ENCODE results near the gene SPON1.
"Not testable (repeated sequence)": the region's sequence is repeated elsewhere in the genome, so short reads cannot be mapped to it uniquely, and the experiment has no call there.

SPON1 gene

GRCh38 chr11:13962562-13963168 lies at the start of gene SPON1:
TSS of gene SPON1 (plus strand) at chr11:13962723. CDS start at chr11:13962905, 182 bp downstream.
- peak; percentile 17 to 19 for DNase-seq

- no peak for DNase-seq
Measured at GRCh38 chr11:13917264-13917663, 45.3 kb upstream of the SPON1 start.

- DNase-seq = no peak
Measured at GRCh38 chr11:13917904-13918303, 44.6 kb upstream of the SPON1 start.

- no peak for DNase-seq
Measured at GRCh38 chr11:13920756-13921155, 41.8 kb upstream of the SPON1 start.

- DNase-seq = no peak
Measured at GRCh38 chr11:13921545-13921944, 41.0 kb upstream of the SPON1 start.

DNA sequence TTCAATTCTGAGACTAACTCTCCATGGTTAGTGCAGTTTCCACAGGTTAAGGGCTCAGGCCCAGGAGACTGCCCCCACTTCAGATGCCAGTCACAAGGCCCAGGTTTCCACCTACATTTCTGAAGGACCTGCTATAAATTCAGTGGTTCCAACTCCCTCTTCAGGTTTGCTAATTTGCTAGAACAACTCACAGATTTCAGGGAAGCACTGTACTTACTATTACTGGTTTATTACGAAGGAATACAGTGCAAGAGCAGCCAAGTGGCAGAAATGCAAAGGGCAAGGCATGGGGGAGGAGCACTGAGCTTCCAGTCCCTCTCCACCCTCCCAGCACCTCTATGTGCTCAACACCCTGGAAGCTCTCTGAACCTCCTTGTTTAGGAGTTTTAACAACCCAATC lies 39.3 kb upstream of the SPON1 start:
- no peak for DNase-seq

DNA sequence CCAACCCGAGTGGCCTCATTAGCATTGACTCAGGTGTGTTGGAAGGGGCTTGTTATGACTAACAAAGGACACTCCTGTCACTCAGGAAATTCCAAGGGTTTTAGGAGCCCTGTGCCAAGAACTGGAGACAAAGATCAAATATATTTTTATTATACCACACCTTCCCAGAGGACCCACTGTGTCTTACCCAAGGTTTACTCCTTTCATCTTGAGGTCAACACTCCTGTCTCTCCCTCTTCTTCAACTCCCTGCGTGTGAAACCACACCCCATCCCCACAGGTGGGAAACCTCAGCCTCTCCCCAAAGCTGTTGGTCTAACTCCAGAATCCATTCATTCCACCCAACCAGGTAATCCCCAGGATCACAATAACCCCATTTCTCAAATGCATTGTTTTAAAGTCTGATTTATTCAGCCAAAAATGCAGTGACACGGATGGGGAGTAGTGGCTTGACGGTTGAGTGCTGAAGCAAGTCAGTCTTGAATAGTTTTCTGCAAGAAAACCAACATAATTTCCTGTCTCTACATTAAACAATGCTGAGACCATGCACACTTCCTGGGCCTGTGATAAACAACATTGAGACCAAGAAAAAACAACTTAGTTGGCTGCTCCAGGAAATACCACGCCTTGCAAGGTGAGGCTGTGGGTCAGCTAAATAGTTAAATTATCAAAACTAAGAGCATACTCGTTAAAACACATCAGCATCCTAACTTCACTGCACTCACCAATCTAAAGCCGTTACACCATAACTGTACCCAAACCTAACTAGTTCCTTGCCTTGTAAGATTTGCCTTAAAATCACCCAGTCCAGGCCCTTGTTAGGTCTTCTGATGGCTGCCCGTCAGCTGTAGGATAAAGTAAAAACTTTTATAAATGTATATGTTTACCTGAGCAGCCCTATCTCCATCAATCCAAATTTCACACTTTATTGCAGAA lies 38.5 kb upstream of the SPON1 start:
- DNase-seq = peak in 1 of 2 donors; percentile 32

GRCh38 chr11:13924801-13925327 lies 37.7 kb upstream of the SPON1 start:
- no peak for DNase-seq

- not testable (repeated sequence) for DNase-seq
Measured at GRCh38 chr11:13926366-13926765, 36.2 kb upstream of the SPON1 start.

GRCh38 chr11:13926981-13927380 lies 35.5 kb upstream of the SPON1 start:
- DNase-seq = no peak

- DNase-seq = no peak
Measured at GRCh38 chr11:13927481-13927880, 35.0 kb upstream of the SPON1 start.

DNA sequence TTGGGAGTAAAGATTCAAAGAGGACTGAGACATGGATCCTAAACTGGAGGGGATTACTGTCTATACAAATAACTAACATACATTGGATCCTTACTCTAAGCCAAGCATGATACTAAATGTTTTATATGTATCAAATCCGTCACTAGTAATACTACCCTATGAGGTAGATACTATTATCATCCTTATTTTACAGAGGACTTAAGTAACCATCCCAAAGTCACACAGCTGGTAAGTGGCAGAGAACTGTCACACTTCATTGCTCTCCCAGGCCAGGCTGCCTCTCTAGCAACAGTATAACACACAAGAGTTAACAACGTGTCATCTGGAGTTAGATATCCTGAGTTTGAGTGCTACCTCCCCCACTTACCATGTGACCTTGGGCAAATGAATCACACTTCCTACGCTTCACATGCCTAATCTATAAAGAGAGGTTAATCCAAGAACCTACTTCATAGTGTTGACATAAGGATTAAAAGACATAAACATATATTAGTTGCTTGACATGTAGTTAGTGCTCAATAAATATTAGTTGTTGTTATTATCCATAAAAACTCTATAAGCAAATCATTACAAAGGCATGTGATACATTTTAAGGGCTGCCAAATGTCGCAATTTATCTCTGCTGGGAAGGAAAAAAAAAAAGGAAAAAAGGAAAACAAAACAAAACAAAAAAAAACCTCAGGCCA lies 33.8 kb upstream of the SPON1 start:
- DNase-seq = no peak

DNA sequence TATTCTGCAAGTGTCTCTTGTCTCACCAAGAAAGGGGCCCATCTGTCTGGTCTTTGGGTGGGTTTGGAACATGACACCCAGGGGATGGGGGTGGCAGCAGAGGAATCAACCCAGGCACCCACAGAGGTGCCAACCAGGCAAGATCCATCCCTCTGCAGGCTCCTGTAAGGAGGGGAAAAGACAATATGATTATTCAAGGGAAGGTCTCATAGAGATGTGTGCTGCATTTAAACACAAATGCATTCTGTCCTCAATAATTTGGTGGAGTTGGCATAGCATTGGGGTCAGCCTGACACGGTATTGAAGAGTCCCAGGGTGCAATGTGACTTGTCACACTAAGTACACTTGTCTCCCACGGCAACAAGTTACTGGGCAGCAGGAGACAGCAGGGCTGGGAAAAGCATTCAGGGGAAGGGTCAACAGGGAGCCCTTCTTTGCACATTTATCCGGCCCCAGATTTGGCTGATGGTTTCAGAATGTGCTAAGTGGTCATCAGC lies 33.1 kb upstream of the SPON1 start:
- DNase-seq = no peak

- no peak for DNase-seq
Measured at GRCh38 chr11:13931356-13931755, 31.2 kb upstream of the SPON1 start.

GRCh38 chr11:13937154-13937553 lies 25.4 kb upstream of the SPON1 start:
- not testable (repeated sequence) for DNase-seq

DNA sequence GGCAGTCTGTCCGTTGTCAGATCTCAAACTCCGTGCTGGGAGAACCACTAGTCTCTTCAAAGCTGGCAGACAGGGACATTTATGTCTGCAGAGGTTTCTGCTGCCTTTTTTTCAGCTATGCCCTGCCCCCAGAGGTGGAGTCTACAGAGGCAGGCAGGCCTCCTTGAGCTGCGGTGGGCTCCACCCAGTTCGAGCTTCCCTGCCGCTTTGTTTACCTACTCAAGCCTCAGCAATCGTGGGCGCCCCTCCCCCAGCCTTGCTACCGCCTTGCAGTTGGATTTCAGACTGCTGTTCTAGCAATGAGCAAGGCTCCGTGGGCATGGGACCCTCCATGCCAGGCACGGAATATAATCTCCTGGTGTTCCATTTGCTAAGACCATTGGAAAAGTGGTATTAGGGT lies 23.7 kb upstream of the SPON1 start:
- peak; percentile 32 to 48 for DNase-seq

DNA sequence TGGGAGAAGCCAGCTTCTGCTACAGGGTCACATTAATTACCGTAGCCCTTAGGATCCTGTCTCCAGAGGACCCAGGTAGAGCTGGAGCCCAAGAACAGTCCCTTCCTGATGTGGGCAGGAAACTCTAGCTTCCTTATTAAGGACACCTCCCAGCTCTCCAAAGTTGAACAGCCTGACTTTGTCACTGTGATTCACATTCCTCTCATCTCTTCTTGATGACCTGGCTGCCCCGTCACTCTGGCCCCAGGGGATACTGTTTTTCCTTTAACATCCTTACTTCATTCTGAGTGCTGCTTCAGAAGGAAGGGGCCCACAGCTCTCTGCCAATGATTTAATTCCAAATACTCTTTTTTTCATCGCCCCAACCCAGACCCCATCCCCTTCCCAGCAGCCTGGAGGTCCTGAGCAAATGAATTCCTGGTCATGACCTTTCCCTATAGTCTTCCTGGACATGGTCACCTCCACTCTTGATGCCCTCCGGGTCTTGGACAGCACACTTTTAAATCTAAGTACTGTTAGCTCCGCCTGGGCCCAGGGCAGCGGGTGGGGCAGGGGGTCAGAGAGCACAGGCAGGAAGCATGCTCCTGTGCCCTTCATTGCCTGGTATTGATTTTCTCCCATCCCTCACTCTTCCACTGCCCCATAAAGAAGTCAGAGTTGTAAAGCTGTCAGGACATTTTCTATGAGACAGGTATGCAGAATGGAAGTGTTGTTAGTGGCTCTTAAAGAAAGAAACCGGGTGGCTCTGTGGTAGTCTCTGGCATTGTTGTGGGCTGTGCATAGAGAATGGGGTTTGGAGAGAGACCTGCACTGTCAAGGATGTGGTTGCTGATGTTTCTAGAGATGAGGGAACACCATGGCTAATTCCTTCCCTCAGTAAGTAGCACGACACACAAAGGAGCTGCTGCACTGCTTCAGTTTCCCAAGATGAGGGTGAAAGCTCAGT lies 22.3 kb upstream of the SPON1 start:
- DNase-seq = peak; percentile 11 to 43

- no peak for DNase-seq
Measured at GRCh38 chr11:13940907-13941256, 21.6 kb upstream of the SPON1 start.

- DNase-seq = no peak
Measured at GRCh38 chr11:13941775-13942174, 20.7 kb upstream of the SPON1 start.

GRCh38 chr11:13942378-13942777 lies 20.1 kb upstream of the SPON1 start:
- no peak for DNase-seq

DNA sequence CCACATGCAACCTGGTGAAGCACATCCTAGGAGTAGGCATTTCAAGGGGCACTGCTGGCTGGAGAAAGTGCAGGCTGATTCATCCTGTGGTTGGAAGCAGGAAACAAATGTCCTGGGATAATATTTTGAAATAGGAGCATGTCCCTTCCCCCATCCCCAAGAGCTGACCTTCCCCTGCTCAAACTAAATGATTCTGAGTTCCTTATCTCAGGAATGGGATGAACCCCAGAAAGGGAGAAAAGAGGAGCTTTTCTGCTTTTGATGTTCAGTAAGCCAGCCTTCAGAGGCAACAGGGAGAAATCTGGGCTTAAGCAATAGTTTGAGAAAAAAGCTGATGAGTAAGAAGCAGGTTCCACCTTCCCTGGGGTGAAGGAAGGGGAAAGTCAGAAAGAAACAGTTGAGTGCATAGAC lies 19.5 kb upstream of the SPON1 start:
- DNase-seq = no peak

GRCh38 chr11:13944016-13944415 lies 18.5 kb upstream of the SPON1 start:
- DNase-seq = no peak
